ENCODE results near the gene STK32B. TPM values are rescaled to one million over a fixed set of nuclear protein-coding genes. Genes with fewer than 3 reads are reported as not detected.

STK32B gene
- total RNA-seq, 4 donors from 2014 or later: 0.09 to 3.2 (median 0.38) TPM; not detected in 1

DNA sequence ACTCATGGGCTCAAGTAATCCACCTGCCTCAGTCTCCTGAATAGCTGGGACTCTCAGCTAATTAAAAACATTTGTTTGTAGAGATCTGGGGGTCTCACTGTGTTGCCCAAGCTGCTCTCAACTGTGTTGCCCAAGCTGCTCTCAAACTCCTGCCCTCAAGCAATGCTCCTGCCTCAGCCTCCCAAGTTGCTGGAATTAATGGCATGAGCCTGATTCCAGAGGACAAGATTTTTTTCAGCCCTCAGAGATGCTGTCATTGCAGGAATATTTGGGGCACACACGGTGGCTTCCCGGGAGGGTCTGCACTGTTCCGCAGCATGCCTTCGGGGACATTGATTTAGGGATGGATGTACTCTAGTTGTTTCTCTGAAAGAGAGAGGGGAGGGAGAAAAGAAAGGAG lies 49.7 kb downstream of the STK32B start:
- 79 to 89% methylated on average over 4 of the region's 4 CpGs for WGBS, 2 donors
- no peak for DNase-seq
- Histone ChIP-seq H3K9me3 (no peaks in the 10 kb centered on the region), H3K27ac (no peak overlapping the region), H3K4me3 (no peak overlapping the region), H3K36me3 (no peaks in the 10 kb centered on the region), H3K4me1 (no peaks in the 10 kb centered on the region), H3K27me3 (no peaks in the 10 kb centered on the region)
- intact Hi-C loops (cut with DNase I): no loop called here
- TF ChIP-seq POLR2A (IDR thresholded peaks at IDR 0.05) (no peak), CTCF (IDR thresholded peaks at IDR 0.05) (no peak)

DNA sequence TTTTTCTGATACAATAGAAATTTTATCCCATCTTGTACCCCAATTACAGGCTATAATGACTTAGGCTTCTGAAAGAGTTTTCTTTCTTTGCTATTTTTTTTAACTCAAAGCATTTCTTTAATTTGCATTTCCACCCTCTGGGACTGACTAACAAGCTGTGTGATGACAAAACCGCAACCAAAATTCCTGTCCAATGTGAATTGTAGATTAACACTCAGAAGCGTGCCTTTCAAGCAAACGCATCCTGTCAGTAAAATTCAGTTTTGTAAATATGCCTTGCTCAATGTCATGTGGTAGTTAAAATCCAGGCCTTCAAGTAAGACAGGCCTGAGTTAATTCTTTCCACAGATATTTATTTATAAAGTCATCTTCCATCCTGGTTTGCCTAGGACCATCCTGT lies 50.3 kb downstream of the STK32B start:
- H3K9me3 ChIP-seq: no peaks in the 10 kb centered on the region
- no peak overlapping the region for H3K27ac ChIP-seq
- WGBS, 2 donors: 68 to 72% methylated on average over 3 of the region's 3 CpGs
- no peaks in the 10 kb centered on the region for H3K36me3 ChIP-seq
- H3K27me3 ChIP-seq: no peaks in the 10 kb centered on the region
- intact Hi-C loops (cut with DNase I): no loop called here
- no peak for TF ChIP-seq CTCF (IDR thresholded peaks at IDR 0.05)
- no peak for TF ChIP-seq POLR2A (IDR thresholded peaks at IDR 0.05)
- H3K4me1 ChIP-seq: no peaks in the 10 kb centered on the region
- H3K4me3 ChIP-seq: no peak overlapping the region
- DNase-seq: no peak

DNA sequence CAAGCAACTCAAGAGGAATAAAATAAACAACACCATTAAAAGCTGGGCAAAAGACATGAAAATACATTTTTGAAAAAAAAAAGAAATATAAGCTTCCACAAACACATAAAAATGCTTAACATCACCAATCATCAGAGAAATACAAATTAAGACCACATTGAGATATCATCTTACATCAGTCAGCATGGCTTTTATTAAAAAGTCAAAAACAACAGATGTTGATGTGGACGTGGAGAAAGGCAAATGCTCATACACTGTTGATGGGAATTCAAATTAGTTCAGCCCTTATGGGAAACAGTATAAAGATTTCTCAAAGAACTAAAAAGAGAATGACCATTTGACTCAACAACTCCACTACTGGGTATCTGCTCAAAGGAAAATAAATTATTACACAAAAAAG lies 59.6 kb downstream of the STK32B start:
- H3K27me3 ChIP-seq: no peaks in the 10 kb centered on the region
- intact Hi-C loops (cut with DNase I): no loop called here
- no peak for DNase-seq
- TF ChIP-seq CTCF (IDR thresholded peaks at IDR 0.05) (no peak), POLR2A (IDR thresholded peaks at IDR 0.05) (no peak)
- no peak overlapping the region for H3K4me3 ChIP-seq
- H3K4me1 ChIP-seq: no peaks in the 10 kb centered on the region
- no peak overlapping the region for H3K27ac ChIP-seq
- H3K36me3 ChIP-seq: no peaks in the 10 kb centered on the region
- H3K9me3 ChIP-seq: no peaks in the 10 kb centered on the region
- 54 to 55% methylated on average over 1 of the region's 1 CpG for WGBS, 2 donors

GRCh38 chr4:5112333-5113095 lies 61.2 kb downstream of the STK32B start:
- no peak overlapping the region for H3K4me3 ChIP-seq
- TF ChIP-seq CTCF (IDR thresholded peaks at IDR 0.05): no peak
- TF ChIP-seq POLR2A (IDR thresholded peaks at IDR 0.05): no peak
- no peaks in the 10 kb centered on the region for H3K27me3 ChIP-seq
- no peak for DNase-seq
- no peaks in the 10 kb centered on the region for H3K9me3 ChIP-seq
- no peak overlapping the region for H3K27ac ChIP-seq
- whole genome bisulfite sequencing, 2 donors: 51% methylated on average over 2 of the region's 2 CpGs
- intact Hi-C loops (cut with DNase I): no loop called here
- H3K36me3 ChIP-seq: no peaks in the 10 kb centered on the region
- no peaks in the 10 kb centered on the region for H3K4me1 ChIP-seq

DNA sequence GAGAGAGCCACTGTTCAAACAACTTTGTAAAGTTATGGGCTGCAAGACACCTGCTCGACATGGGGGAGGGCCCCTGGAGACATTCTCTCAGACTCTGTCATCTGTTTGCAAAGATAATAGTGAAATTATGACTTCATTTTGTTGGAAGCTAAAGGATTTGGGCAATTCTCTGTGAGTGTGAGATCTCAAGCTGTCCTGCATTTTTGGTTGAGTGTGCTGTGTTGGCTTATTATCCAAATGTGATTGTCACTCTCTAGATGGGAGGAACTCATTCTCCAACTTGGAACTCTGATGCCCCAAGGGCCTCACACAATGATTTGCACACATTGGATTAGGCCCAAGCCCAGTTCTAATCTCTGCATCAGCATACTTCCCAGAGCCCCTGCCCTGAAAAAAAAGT lies 63.7 kb downstream of the STK32B start:
- Histone ChIP-seq H3K9me3 (no peaks in the 10 kb centered on the region), H3K36me3 (no peaks in the 10 kb centered on the region), H3K27me3 (no peaks in the 10 kb centered on the region), H3K4me1 (no peaks in the 10 kb centered on the region), H3K4me3 (no peak overlapping the region), H3K27ac (no peak overlapping the region)
- WGBS, 2 donors: 0% methylated on average over 1 of the region's 1 CpG; no CpG with 5 or more reads in 1 of the 2 donors
- TF ChIP-seq POLR2A (IDR thresholded peaks at IDR 0.05): no peak
- TF ChIP-seq CTCF (IDR thresholded peaks at IDR 0.05): no peak
- intact Hi-C loops (cut with DNase I): no loop called here
- DNase-seq: no peak
